ENCODE data around the gene GAB4. TPM values are rescaled to one million over a fixed set of nuclear protein-coding genes. Genes with fewer than 3 reads are reported as not detected.

The GAB4 gene
- total RNA-seq, 1 experiment from 2014 or later, result not detected

- no peak overlapping the region for H3K14ac ChIP-seq (ENCODE audit: insufficient read depth, low read length)
- no peaks in the 10 kb centered on the region for H3K23me2 ChIP-seq (ENCODE audit: insufficient read length, low read depth, low read length, poor library complexity, severe bottlenecking)
- H2BK15ac ChIP-seq (ENCODE audit: low read depth, low read length), result no peak overlapping the region
- H3K23ac ChIP-seq (ENCODE audit: insufficient read length, low read depth, low read length), result no peak overlapping the region
- peaks cover 54% of the 10 kb centered on the region for H3K27me3 Mint-ChIP-seq (ENCODE audit: low read depth)
- no peak overlapping the region for H3K9ac ChIP-seq (ENCODE audit: extremely low read depth, insufficient read length, low read length)
- no peak overlapping the region for H2BK20ac ChIP-seq (ENCODE audit: low read depth, low read length, poor library complexity, severe bottlenecking)
- no peak overlapping the region for H3K18ac ChIP-seq (ENCODE audit: insufficient read length, low read depth, low read length)
- no CpG with 5 or more reads among the region's 7 CpGs for WGBS (ENCODE audit: extremely low coverage, insufficient read length, low lambda C conversion rate)
- no peaks in the 10 kb centered on the region for H4K20me1 ChIP-seq (ENCODE audit: control insufficient read depth, insufficient read depth, insufficient read length)
- H3K27me3 ChIP-seq (ENCODE audit: insufficient read depth, low read length), result no peaks in the 10 kb centered on the region; the same call in 1 of the 2 replicates
- no peaks in the 10 kb centered on the region; a peak in 2 of 7 replicates for H3K36me3 Mint-ChIP-seq (ENCODE audit: insufficient read depth in 1 of 3, low read depth in 3 of 3)
- H3T11ph ChIP-seq (ENCODE audit: low read length), result no peak overlapping the region
- H2BK5ac ChIP-seq (ENCODE audit: insufficient read length, low read length), result no peak overlapping the region
- no peaks in the 10 kb centered on the region for H3K4me1 ChIP-seq (ENCODE audit: insufficient read depth, low read length)
- H3K4ac ChIP-seq (ENCODE audit: low read depth, low read length), result no peak overlapping the region
- no peak overlapping the region for H3K4me3 Mint-ChIP-seq
- H3K56ac ChIP-seq (ENCODE audit: insufficient read length, low read depth, low read length), result no peak overlapping the region
- no peak overlapping the region for H2BK12ac ChIP-seq (ENCODE audit: insufficient read length, low read depth, low read length)
- no peaks in the 10 kb centered on the region for H3K4me1 Mint-ChIP-seq
- no peak overlapping the region for H4K5ac ChIP-seq (ENCODE audit: insufficient read length, low read depth, low read length)
- H3K9me3 ChIP-seq (ENCODE audit: control insufficient read depth, low read depth, low read length), result no peaks in the 10 kb centered on the region
- H2AFZ ChIP-seq (ENCODE audit: low read length), result no peak overlapping the region
- no peak for DNase-seq
- no peak overlapping the region for H2BK120ac ChIP-seq (ENCODE audit: low read depth, low read length, poor library complexity, severe bottlenecking)
- H3K27ac ChIP-seq (ENCODE audit: insufficient read length, low read depth, low read length), result no peak overlapping the region
- peaks cover 90 to 100% of the 10 kb centered on the region in 2 experiments for H3K9me3 Mint-ChIP-seq
- H3K27ac Mint-ChIP-seq, result no peak overlapping the region
- no peak for TF ChIP-seq CTCF (conservative IDR thresholded peaks at IDR 0.05)
- no peak overlapping the region for H4K8ac ChIP-seq (replicated peaks; ENCODE audit: insufficient read length, low read depth, low read length)
- no peak overlapping the region for H2AK5ac ChIP-seq (ENCODE audit: insufficient read length, low read length)
- no peaks in the 10 kb centered on the region for H3K79me2 ChIP-seq (ENCODE audit: insufficient read depth, low read length)
- no peaks in the 10 kb centered on the region for H3K79me1 ChIP-seq (ENCODE audit: insufficient read depth, low read depth, low read length, poor library complexity, severe bottlenecking)
- H4K91ac ChIP-seq (ENCODE audit: insufficient read length, low read depth, low read length), result no peak overlapping the region
- H3K4me2 ChIP-seq (ENCODE audit: insufficient read depth, insufficient read length, low read length), result no peak overlapping the region
Measured at GRCh38 chr22:16933291-16934282, 74.4 kb downstream of the GAB4 start.

Measured in H9 (cell line).